ENCODE results near the gene LIMD2.

Gene LIMD2

DNA sequence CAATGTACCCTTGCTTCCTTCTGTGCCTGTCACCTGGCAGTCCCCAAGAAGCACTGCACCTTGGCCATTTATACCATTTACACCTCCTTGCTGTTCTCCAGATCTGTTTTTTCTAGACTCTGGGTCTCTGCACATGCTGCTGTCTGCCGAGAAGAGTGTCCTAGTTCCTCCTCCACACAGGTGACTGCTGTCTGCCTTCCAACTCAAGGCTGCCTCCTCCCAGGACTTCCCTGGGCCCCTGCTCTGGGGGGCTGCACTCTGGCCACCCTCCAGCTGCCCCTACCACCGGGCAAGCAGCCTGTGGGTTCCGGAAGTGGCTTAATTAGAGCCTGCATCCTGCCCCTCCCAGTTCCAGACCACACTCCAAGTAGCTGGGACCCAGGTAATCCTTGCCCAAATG is 5.7 kb upstream of the LIMD2 start:
- TF ChIP-seq, protein P1, sequence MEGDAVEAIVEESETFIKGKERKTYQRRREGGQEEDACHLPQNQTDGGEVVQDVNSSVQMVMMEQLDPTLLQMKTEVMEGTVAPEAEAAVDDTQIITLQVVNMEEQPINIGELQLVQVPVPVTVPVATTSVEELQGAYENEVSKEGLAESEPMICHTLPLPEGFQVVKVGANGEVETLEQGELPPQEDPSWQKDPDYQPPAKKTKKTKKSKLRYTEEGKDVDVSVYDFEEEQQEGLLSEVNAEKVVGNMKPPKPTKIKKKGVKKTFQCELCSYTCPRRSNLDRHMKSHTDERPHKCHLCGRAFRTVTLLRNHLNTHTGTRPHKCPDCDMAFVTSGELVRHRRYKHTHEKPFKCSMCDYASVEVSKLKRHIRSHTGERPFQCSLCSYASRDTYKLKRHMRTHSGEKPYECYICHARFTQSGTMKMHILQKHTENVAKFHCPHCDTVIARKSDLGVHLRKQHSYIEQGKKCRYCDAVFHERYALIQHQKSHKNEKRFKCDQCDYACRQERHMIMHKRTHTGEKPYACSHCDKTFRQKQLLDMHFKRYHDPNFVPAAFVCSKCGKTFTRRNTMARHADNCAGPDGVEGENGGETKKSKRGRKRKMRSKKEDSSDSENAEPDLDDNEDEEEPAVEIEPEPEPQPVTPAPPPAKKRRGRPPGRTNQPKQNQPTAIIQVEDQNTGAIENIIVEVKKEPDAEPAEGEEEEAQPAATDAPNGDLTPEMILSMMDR (IDR thresholded peaks at IDR 0.05; ENCODE audit: low read depth, low read length, missing control alignments): no peak
- no peak for DNase-seq (ENCODE audit: extremely low read depth, low read depth)
- no peak overlapping the region for H3K4me3 ChIP-seq (replicated peaks; ENCODE audit: low read depth, low read length)

DNA sequence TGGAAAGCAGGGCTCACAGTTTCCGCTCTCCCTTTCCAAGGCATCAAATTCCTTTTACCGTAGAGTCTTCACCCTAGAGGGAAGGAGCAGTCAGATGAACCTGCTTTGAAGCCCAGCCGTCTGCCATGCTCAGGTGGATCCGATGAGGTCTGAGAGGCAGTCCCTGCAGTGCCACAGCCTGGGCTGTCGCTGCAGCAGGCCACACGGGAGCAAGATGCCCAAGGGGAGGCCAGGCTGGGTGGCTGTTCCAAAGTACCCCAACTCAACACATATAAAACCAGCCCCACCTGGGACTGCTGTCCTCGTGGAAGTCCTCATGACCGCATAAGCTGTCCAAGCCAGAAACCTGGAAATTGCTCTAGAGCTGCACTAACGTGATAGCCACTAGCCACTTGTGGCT is 4.9 kb upstream of the LIMD2 start:
- TF ChIP-seq, protein P1 (IDR thresholded peaks at IDR 0.05; ENCODE audit: low read depth, low read length, missing control alignments): no peak
- H3K4me3 ChIP-seq (replicated peaks; ENCODE audit: low read depth, low read length): no peak overlapping the region
- DNase-seq (ENCODE audit: extremely low read depth, low read depth): no peak

- no peak overlapping the region for H3K4me3 ChIP-seq (replicated peaks; ENCODE audit: low read depth, low read length)
- TF ChIP-seq, protein P1 (IDR thresholded peaks at IDR 0.05; ENCODE audit: low read depth, low read length, missing control alignments): no peak
- DNase-seq (ENCODE audit: extremely low read depth, low read depth): no peak
Measured at GRCh38 chr17:63704259-63704576, 4.3 kb upstream of the LIMD2 start.

- TF ChIP-seq, protein P1 (IDR thresholded peaks at IDR 0.05; ENCODE audit: low read depth, low read length, missing control alignments): no peak
- no peak for DNase-seq (ENCODE audit: extremely low read depth, low read depth)
- H3K4me3 ChIP-seq (replicated peaks; ENCODE audit: low read depth, low read length): no peak overlapping the region
Measured at GRCh38 chr17:63703556-63704258, 3.8 kb upstream of the LIMD2 start.

GRCh38 chr17:63703029-63703428 is 3.1 kb upstream of the LIMD2 start:
- no peak for DNase-seq (ENCODE audit: extremely low read depth, low read depth)
- TF ChIP-seq, protein P1 (IDR thresholded peaks at IDR 0.05; ENCODE audit: low read depth, low read length, missing control alignments): no peak
- no peak overlapping the region for H3K4me3 ChIP-seq (replicated peaks; ENCODE audit: low read depth, low read length)

DNA sequence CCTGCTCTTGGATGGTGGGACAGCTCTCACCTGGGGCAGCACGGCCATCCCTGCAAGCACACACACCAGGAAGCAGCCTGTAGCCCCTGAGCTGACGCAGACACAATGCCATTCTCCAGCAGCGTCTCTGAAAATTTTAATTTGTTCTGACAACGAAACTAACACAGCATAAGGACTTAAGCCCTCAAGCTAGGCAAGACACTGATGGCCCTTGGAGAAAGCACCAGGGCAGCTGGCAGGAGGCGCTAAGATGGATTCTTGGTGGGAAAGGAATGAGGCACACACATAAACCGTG is 2.7 kb upstream of the LIMD2 start:
- TF ChIP-seq, protein P1 (IDR thresholded peaks at IDR 0.05; ENCODE audit: low read depth, low read length, missing control alignments): no peak
- DNase-seq (ENCODE audit: extremely low read depth, low read depth): no peak
- no peak overlapping the region for H3K4me3 ChIP-seq (replicated peaks; ENCODE audit: low read depth, low read length)

All from HFF-Myc (cell line).